Panc1 (cell line): ENCODE results near the gene CNMD.

Experiments
- CTCF ChIP-seq: fragments of 450-650 bp; IDR thresholded peaks from 2 replicates; pipeline ENCODE4 v1.5.1; 2017; ENCODE audit warnings: mild to moderate bottlenecking
- POLR2AphosphoS5 ChIP-seq: IDR thresholded peaks from 2 replicates; pipeline ENCODE4 v1.6.1; 2012; ENCODE audit warnings: mild to moderate bottlenecking, low read depth, low read length, moderate library complexity
- REST ChIP-seq, 2 experiments: IDR thresholded peaks; 2 replicates each; pipeline ENCODE4 v1.6.1; 2011 to 2012; ENCODE audit warnings: low read depth in 2 of 2, control low read depth in 1 of 2, low read length in 1 of 2, mild to moderate bottlenecking in 1 of 2, moderate library complexity in 1 of 2; ENCODE audit not compliant: insufficient read depth in 1 of 2

- TF ChIP-seq CTCF (no peak), REST (IDR thresholded peaks at IDR 0.05; ENCODE audit: insufficient read depth in 1 of 2, low read depth in 2 of 2, low read length in 1 of 2) (no peak), POLR2AphosphoS5 (no peak)
These were observed 27.2 kb downstream of the CNMD start for GRCh38 chr13:52712385-52712784.
